Measurements from ENCODE around the gene TYK2. TPM values are rescaled to one million over a fixed set of nuclear protein-coding genes. Genes with fewer than 3 reads are reported as not detected.

The TYK2 gene
- total and polyA plus RNA-seq, 2 of the 13 experiments (the other 11 are each of a cell fraction or from before 2014, with no cell fraction given), result 38.8 to 60.1 TPM

DNA sequence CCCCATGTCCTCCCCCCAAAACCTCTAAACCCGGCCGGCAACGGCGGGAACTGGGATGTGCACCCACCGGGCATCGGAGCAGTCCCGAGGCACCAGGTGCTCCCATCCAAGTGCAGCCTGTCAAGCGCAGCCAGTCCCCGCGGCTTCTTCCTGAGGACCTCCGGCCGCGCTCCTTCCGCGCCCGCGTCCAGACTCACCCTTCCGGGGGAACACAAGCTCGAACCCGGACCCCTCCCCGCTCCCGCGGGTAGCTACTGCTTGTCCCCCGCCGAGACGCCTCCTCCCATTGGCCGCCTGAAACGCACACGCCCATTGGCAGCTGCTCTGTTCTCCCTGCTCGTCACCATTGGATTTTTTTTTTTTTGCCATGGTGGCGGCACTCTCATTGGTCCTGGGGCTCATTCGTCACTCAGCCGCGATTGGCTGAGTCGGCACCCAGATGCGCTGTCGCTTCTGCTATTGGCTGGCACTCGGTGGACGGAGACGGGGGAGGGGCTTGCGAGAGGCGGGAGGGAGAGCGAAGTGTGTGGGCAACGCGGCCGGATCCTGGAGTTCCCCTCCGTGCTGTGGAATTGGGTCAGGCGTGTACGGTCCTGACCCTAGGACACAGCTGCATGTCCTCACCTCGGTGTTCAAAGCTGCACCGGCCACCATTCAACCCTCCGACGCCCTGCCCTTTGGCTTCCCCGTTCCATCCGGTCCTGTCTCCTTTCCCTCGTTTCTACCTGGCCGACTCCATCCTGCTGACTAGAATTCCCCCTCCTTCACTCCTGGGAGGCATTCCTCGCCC, at the start of gene TYK2 (continued):
- TF ChIP-seq MYNN (CRISPR knock-in tag; IDR thresholded peaks at IDR 0.05; ENCODE audit: low read depth) (no peak), MAZ (IDR thresholded peaks at IDR 0.05; ENCODE audit: borderline replicate concordance, low read depth, low read length) (peak; percentile 82; the same call in 1 of the 2 replicates), MAZ (CRISPR knock-in tag; IDR thresholded peaks at IDR 0.05; ENCODE audit: low read depth) (peak; percentile 81), MYC (CRISPR knock-in tag; IDR thresholded peaks at IDR 0.05; ENCODE audit: borderline replicate concordance) (peak; percentile 76; the same call in 1 of the 2 replicates), ZMYM4 (CRISPR knock-in tag; IDR thresholded peaks at IDR 0.05) (peak; percentile 21; the same call in 1 of the 2 replicates), BRD4 (CRISPR knock-in tag; IDR thresholded peaks at IDR 0.05) (peak; percentile 79; the same call in 1 of the 2 replicates), ZKSCAN1 (IDR thresholded peaks at IDR 0.05; ENCODE audit: low read length) (no peak), TEAD2 (CRISPR knock-in tag; IDR thresholded peaks at IDR 0.05) (no peak), ZNF619 (CRISPR knock-in tag; IDR thresholded peaks at IDR 0.05) (no peak), ZNF570 (CRISPR knock-in tag; IDR thresholded peaks at IDR 0.05; ENCODE audit: borderline replicate concordance) (no peak), RARG (CRISPR knock-in tag; IDR thresholded peaks at IDR 0.05; ENCODE audit: low read depth) (no peak), HOXA5 (CRISPR knock-in tag; IDR thresholded peaks at IDR 0.05) (no peak), TBX2 (CRISPR knock-in tag; IDR thresholded peaks at IDR 0.05; ENCODE audit: borderline replicate concordance) (peak; percentile 67), ZNF256 (CRISPR knock-in tag; conservative IDR thresholded peaks at IDR 0.05) (no peak), THYN1 (CRISPR knock-in tag; IDR thresholded peaks at IDR 0.05; ENCODE audit: borderline replicate concordance, low read depth) (no peak), FOXA1 (IDR thresholded peaks at IDR 0.05) (no peak), FOXA1 (CRISPR knock-in tag; IDR thresholded peaks at IDR 0.05) (no peak), PHF20 (CRISPR knock-in tag; IDR thresholded peaks at IDR 0.05) (peak; percentile 91), KLF11 (CRISPR knock-in tag; IDR thresholded peaks at IDR 0.05) (no peak)
- TF ChIP-seq, protein P1, sequence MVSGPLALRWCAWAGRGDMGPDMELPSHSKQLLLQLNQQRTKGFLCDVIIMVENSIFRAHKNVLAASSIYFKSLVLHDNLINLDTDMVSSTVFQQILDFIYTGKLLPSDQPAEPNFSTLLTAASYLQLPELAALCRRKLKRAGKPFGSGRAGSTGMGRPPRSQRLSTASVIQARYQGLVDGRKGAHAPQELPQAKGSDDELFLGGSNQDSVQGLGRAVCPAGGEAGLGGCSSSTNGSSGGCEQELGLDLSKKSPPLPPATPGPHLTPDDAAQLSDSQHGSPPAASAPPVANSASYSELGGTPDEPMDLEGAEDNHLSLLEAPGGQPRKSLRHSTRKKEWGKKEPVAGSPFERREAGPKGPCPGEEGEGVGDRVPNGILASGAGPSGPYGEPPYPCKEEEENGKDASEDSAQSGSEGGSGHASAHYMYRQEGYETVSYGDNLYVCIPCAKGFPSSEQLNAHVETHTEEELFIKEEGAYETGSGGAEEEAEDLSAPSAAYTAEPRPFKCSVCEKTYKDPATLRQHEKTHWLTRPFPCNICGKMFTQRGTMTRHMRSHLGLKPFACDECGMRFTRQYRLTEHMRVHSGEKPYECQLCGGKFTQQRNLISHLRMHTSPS (CRISPR knock-in tag; IDR thresholded peaks at IDR 0.05; ENCODE audit: low read depth), result no peak; the same call in 1 of the 2 replicates
- TF ChIP-seq, protein P2, sequence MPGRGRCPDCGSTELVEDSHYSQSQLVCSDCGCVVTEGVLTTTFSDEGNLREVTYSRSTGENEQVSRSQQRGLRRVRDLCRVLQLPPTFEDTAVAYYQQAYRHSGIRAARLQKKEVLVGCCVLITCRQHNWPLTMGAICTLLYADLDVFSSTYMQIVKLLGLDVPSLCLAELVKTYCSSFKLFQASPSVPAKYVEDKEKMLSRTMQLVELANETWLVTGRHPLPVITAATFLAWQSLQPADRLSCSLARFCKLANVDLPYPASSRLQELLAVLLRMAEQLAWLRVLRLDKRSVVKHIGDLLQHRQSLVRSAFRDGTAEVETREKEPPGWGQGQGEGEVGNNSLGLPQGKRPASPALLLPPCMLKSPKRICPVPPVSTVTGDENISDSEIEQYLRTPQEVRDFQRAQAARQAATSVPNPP (CRISPR knock-in tag; IDR thresholded peaks at IDR 0.05), result no peak
- TF ChIP-seq, protein P3, sequence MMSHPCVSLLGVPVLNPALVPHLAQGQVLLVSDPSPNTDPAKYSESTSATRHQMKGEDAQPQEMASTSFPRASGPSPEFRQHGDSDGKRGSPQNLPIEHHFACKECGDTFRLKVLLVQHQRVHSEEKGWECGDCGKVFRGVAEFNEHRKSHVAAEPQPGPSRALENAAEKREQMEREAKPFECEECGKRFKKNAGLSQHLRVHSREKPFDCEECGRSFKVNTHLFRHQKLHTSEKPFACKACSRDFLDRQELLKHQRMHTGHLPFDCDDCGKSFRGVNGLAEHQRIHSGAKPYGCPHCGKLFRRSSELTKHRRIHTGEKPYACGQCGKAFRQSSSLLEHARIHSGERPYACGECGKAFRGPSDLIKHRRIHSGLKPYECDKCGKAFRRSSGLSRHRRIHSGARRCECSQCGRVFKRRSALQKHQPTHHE (CRISPR knock-in tag; IDR thresholded peaks at IDR 0.05; ENCODE audit: borderline replicate concordance), result no peak
- TF ChIP-seq, protein P4, sequence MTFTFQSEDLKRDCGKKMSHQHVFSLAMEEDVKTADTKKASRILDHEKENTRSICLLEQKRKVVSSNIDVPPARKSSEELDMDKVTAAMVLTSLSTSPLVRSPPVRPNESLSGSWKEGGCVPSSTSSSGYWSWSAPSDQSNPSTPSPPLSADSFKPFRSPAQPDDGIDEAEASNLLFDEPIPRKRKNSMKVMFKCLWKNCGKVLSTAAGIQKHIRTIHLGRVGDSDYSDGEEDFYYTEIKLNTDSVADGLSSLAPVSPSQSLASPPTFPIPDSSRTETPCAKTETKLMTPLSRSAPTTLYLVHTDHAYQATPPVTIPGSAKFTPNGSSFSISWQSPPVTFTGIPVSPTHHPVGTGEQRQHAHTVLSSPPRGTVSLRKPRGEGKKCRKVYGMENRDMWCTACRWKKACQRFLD (CRISPR knock-in tag; IDR thresholded peaks at IDR 0.05; ENCODE audit: borderline replicate concordance), result no peak; the same call in 1 of the 2 replicates
- TF ChIP-seq, protein P5, sequence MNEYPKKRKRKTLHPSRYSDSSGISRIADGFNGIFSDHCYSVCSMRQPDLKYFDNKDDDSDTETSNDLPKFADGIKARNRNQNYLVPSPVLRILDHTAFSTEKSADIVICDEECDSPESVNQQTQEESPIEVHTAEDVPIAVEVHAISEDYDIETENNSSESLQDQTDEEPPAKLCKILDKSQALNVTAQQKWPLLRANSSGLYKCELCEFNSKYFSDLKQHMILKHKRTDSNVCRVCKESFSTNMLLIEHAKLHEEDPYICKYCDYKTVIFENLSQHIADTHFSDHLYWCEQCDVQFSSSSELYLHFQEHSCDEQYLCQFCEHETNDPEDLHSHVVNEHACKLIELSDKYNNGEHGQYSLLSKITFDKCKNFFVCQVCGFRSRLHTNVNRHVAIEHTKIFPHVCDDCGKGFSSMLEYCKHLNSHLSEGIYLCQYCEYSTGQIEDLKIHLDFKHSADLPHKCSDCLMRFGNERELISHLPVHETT (CRISPR knock-in tag; conservative IDR thresholded peaks at IDR 0.05), result no peak
